ENCODE results near the gene SH2D1B. TPM values are rescaled to one million over a fixed set of nuclear protein-coding genes. Genes with fewer than 3 reads are reported as not detected.

The SH2D1B gene
- total and polyA plus RNA-seq, 9 of the 15 experiments (the other 6 are each of a cell fraction or from before 2014, with no cell fraction given) = 5.6 to 19.6 (median 9.7) TPM

- TF ChIP-seq NR3C1 (CRISPR knock-in tag; IDR thresholded peaks at IDR 0.05) (no peak), MCM2 (IDR thresholded peaks at IDR 0.05; ENCODE audit: low read depth) (no peak), SMARCE1 (IDR thresholded peaks at IDR 0.05) (peak; percentile 97), NFIX (CRISPR knock-in tag; IDR thresholded peaks at IDR 0.05; ENCODE audit: low read depth) (no peak), SNAPC5 (CRISPR knock-in tag; IDR thresholded peaks at IDR 0.05) (no peak), ZNF589 (CRISPR knock-in tag; IDR thresholded peaks at IDR 0.05; ENCODE audit: low read depth) (peak; percentile 87; the same call in 1 of the 2 replicates), TRIM24 (IDR thresholded peaks at IDR 0.05) (peak; percentile 74 to 85; a peak in 3 of 4 replicates), ZNF584 (CRISPR knock-in tag; IDR thresholded peaks at IDR 0.05; ENCODE audit: low read depth) (no peak), TAF1 (IDR thresholded peaks at IDR 0.05; ENCODE audit: control insufficient read depth, extremely low read depth, insufficient read depth, low read length, severe bottlenecking) (no peak), CTBP1 (IDR thresholded peaks at IDR 0.05; ENCODE audit: borderline replicate concordance) (peak; percentile 99), TBL1XR1 (IDR thresholded peaks at IDR 0.05; ENCODE audit: low read length in 2 of 2) (peak; percentile 80 to 87; a peak in 3 of 4 replicates), KDM1A (IDR thresholded peaks at IDR 0.05) (peak; percentile 90 to 94), PTBP1 (IDR thresholded peaks at IDR 0.05; ENCODE audit: low read depth, low read length) (no peak), SP2 (IDR thresholded peaks at IDR 0.05; ENCODE audit: extremely low read depth, low read depth, low read length, poor library complexity, severe bottlenecking) (no peak), HMGN3 (IDR thresholded peaks at IDR 0.05; ENCODE audit: borderline replicate concordance, extremely low read depth, insufficient read length, low read depth, low read length) (peak; percentile 90), ZNF57 (CRISPR knock-in tag; IDR thresholded peaks at IDR 0.05) (peak; percentile 60; the same call in 1 of the 2 replicates), ILF3 (IDR thresholded peaks at IDR 0.05; ENCODE audit: borderline replicate concordance) (0 out of 2 replicates have a peak, but pooled peaks have one; percentile 26), NFXL1 (CRISPR knock-in tag; IDR thresholded peaks at IDR 0.05) (no peak), IRF2 (CRISPR knock-in tag; IDR thresholded peaks at IDR 0.05) (no peak), CEBPZ (IDR thresholded peaks at IDR 0.05; ENCODE audit: borderline replicate concordance, low read depth, low read length) (no peak), FOXJ3 (CRISPR knock-in tag; IDR thresholded peaks at IDR 0.05) (no peak), ZFP1 (CRISPR knock-in tag; IDR thresholded peaks at IDR 0.05) (no peak), STAT5B (CRISPR knock-in tag; IDR thresholded peaks at IDR 0.05) (no peak), KAT8 (IDR thresholded peaks at IDR 0.05; ENCODE audit: low read depth) (no peak)
- TF ChIP-seq, protein P1, sequence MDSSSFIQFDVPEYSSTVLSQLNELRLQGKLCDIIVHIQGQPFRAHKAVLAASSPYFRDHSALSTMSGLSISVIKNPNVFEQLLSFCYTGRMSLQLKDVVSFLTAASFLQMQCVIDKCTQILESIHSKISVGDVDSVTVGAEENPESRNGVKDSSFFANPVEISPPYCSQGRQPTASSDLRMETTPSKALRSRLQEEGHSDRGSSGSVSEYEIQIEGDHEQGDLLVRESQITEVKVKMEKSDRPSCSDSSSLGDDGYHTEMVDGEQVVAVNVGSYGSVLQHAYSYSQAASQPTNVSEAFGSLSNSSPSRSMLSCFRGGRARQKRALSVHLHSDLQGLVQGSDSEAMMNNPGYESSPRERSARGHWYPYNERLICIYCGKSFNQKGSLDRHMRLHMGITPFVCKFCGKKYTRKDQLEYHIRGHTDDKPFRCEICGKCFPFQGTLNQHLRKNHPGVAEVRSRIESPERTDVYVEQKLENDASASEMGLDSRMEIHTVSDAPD (CRISPR knock-in tag; IDR thresholded peaks at IDR 0.05) = no peak
Measured at GRCh38 chr1:162372159-162373071, 39.5 kb downstream of the SH2D1B start (continued).
